Small intestine (tissue), 7 donors: ENCODE measurements around the gene RHOB. TPM values are rescaled to one million over a fixed set of nuclear protein-coding genes. Genes with fewer than 3 reads are reported as not detected.

ENCODE experiments used
- DNase-seq, 2 donors: peaks; one replicate each; pipeline versions ENCODE4 v3.0.0 to v3.0.0-alpha.2; 2013
- FAIRE-seq: peaks from 2 replicates; lab custom pipeline; 2012; peaks lifted over from hg19 to GRCh38; lab: Jason Lieb, UNC
- H3K27ac ChIP-seq, 3 donors: one replicate each; pipeline ENCODE4 v1.5.1; 2013; ENCODE audit warnings: low read length in 2 of 3, mild to moderate bottlenecking in 2 of 3, control low read depth in 1 of 3, inconsistent platforms in 1 of 3, low read depth in 1 of 3, moderate library complexity in 1 of 3
- H3K27me3 ChIP-seq, 3 donors: one replicate each; pipeline ENCODE4 v1.6.1; 2013; ENCODE audit warnings: low read length in 3 of 3, inconsistent platforms in 1 of 3; ENCODE audit not compliant: control insufficient read depth in 3 of 3, insufficient read depth in 3 of 3
- H3K36me3 ChIP-seq, 3 donors: one replicate each; pipeline ENCODE4 v1.6.1; 2013; ENCODE audit warnings: low read length in 3 of 3, inconsistent platforms in 1 of 3, low read depth in 1 of 3, mild to moderate bottlenecking in 1 of 3, moderate library complexity in 1 of 3; ENCODE audit not compliant: control insufficient read depth in 3 of 3, insufficient read depth in 2 of 3
- H3K4me1 ChIP-seq, 3 donors: one replicate each; pipeline ENCODE4 v1.6.1; 2013; ENCODE audit warnings: low read length in 2 of 3, inconsistent platforms in 1 of 3, low read depth in 1 of 3, mild to moderate bottlenecking in 1 of 3, moderate library complexity in 1 of 3; ENCODE audit not compliant: control insufficient read depth in 3 of 3, insufficient read depth in 2 of 3
- H3K4me3 ChIP-seq, 3 donors: one replicate each; pipeline ENCODE4 v1.5.1; 2013; ENCODE audit warnings: low read length in 3 of 3, control low read depth in 1 of 3, inconsistent platforms in 1 of 3, low read depth in 1 of 3, mild to moderate bottlenecking in 1 of 3, moderate library complexity in 1 of 3
- H3K9me3 ChIP-seq, 2 donors: one replicate each; pipeline ENCODE4 v1.6.1; 2013; ENCODE audit warnings: low read depth in 1 of 2, low read length in 1 of 2; ENCODE audit not compliant: control insufficient read depth in 2 of 2, insufficient read depth in 1 of 2
- WGBS, 3 donors: extraction: QIAGEN DNeasy Blood & Tissue Kit; methylation state at CpG; one replicate each; pipeline ENCODE4 v1.1.7; 2013; 5-methylcytosine and 5-hydroxymethylcytosine counted together
- polyA plus RNA-seq, 4 donors: library from polyadenylated mRNA; stranded (reverse) in 3 of 4; unstranded in 1 of 4; fragments of 200-250 nt in 3 of 4; fragments of 120-200 nt in 1 of 4; gene quantifications; one replicate each; pipeline versions ENCODE4 v1.2.1 to v1.2.3, GENCODE V29; 2013
- donor health status: healthy with polysubstance abuse.
- donor health status: control.
- donor health status: control.
- donor health status: Bipolar disorder and iron deficiency.
- donor health status: healthy.

RHOB gene
- polyA plus RNA-seq, 4 donors = 17.7 to 246 (median 44.2) TPM

- Histone ChIP-seq H3K9me3 (no peaks in the 10 kb centered on the region), H3K4me3 (no peak overlapping the region), H3K4me1 (peaks cover 0 to 13% (median 10%) of the 10 kb centered on the region in 3 donors), H3K27me3 (peaks cover 0 to 3% (median 0%) of the 10 kb centered on the region in 3 donors), H3K36me3 (no peaks in the 10 kb centered on the region), H3K27ac (peak overlapping the region in 2 of 3 donors; percentile 2 to 86)
- no peak for FAIRE-seq
- DNase-seq = no peak
- WGBS, 3 donors = 55 to 73% (median 72%) methylated on average over 15 of the region's 15 CpGs
Observed at GRCh38 chr2:20424300-20425290, 22.3 kb upstream of the RHOB start.

GRCh38 chr2:20425371-20425881 lies 21.4 kb upstream of the RHOB start:
- Histone ChIP-seq H3K36me3 (no peaks in the 10 kb centered on the region), H3K9me3 (no peaks in the 10 kb centered on the region), H3K4me3 (no peak overlapping the region), H3K27me3 (peaks cover 0 to 3% (median 0%) of the 10 kb centered on the region in 3 donors), H3K27ac (peak overlapping the region in 1 of 3 donors; percentile 86), H3K4me1 (peaks cover 0 to 13% (median 13%) of the 10 kb centered on the region in 3 donors)
- WGBS, 3 donors = 89 to 94% (median 92%) methylated on average over 6 of the region's 6 CpGs
- DNase-seq (no peak), FAIRE-seq (no peak)

- FAIRE-seq = no peak
- no peak for DNase-seq
- Histone ChIP-seq H3K36me3 (no peaks in the 10 kb centered on the region), H3K9me3 (no peaks in the 10 kb centered on the region), H3K4me3 (no peak overlapping the region), H3K27me3 (peaks cover 0 to 3% (median 0%) of the 10 kb centered on the region in 3 donors), H3K4me1 (peaks cover 0 to 13% (median 13%) of the 10 kb centered on the region in 3 donors), H3K27ac (peak overlapping the region in 1 of 3 donors; percentile 45)
- WGBS, 3 donors = 83 to 93% (median 89%) methylated on average over 2 of the region's 2 CpGs
Observed at GRCh38 chr2:20425884-20426283, 21.0 kb upstream of the RHOB start.

- DNase-seq = no peak
- H3K36me3 ChIP-seq = no peaks in the 10 kb centered on the region
- peaks cover 0 to 13% (median 1%) of the 10 kb centered on the region in 3 donors for H3K4me1 ChIP-seq
- FAIRE-seq = no peak
- no peak overlapping the region for H3K27ac ChIP-seq
- H3K9me3 ChIP-seq = no peaks in the 10 kb centered on the region
- H3K27me3 ChIP-seq = no peaks in the 10 kb centered on the region
- H3K4me3 ChIP-seq = no peak overlapping the region
- WGBS, 3 donors = 83 to 93% (median 87%) methylated on average over 10 of the region's 10 CpGs
Observed at GRCh38 chr2:20427931-20428526, 18.8 kb upstream of the RHOB start.

GRCh38 chr2:20428717-20429490 lies 18.0 kb upstream of the RHOB start:
- DNase-seq = no peak
- peaks cover 0 to 13% (median 0%) of the 10 kb centered on the region in 3 donors for H3K4me1 ChIP-seq
- no peaks in the 10 kb centered on the region for H3K27me3 ChIP-seq
- no peaks in the 10 kb centered on the region for H3K36me3 ChIP-seq
- H3K27ac ChIP-seq = peak overlapping the region in 1 of 3 donors; percentile 70
- WGBS, 3 donors = 86 to 91% (median 88%) methylated on average over 11 of the region's 11 CpGs
- FAIRE-seq = no peak
- H3K4me3 ChIP-seq = no peak overlapping the region
- no peaks in the 10 kb centered on the region for H3K9me3 ChIP-seq

GRCh38 chr2:20429528-20429927 lies 17.3 kb upstream of the RHOB start:
- Histone ChIP-seq H3K9me3 (no peaks in the 10 kb centered on the region), H3K27ac (peak overlapping the region in 1 of 3 donors; percentile 70), H3K36me3 (no peaks in the 10 kb centered on the region), H3K4me3 (no peak overlapping the region), H3K27me3 (no peaks in the 10 kb centered on the region), H3K4me1 (peaks cover 0 to 12% (median 0%) of the 10 kb centered on the region in 3 donors)
- DNase-seq (no peak), FAIRE-seq (no peak)
- WGBS, 3 donors = 17 to 21% (median 20%) methylated on average over 1 of the region's 1 CpG

- 76 to 78% (median 76%) methylated on average over 4 of the region's 4 CpGs for WGBS, 3 donors
- Histone ChIP-seq H3K4me3 (no peak overlapping the region), H3K9me3 (no peaks in the 10 kb centered on the region), H3K27ac (peak overlapping the region in 1 of 3 donors; percentile 69), H3K27me3 (no peaks in the 10 kb centered on the region), H3K4me1 (peaks cover 0 to 7% (median 0%) of the 10 kb centered on the region in 3 donors), H3K36me3 (no peaks in the 10 kb centered on the region)
- DNase-seq = no peak
- no peak for FAIRE-seq
Observed at GRCh38 chr2:20430035-20430434, 16.8 kb upstream of the RHOB start.
